T-helper 1 cell treated with Interleukin-12 subunit alpha and Interleukin-12 subunit beta and Interleukin-4 antibody, amounts not matched to agents 30 μg/mL and 1 μg/mL, for 36 hours (primary cell): Measurements from ENCODE around the gene RETREG1.

Experiments
- H3K27ac Mint-ChIP-seq: one replicate; pipeline ENCODE4 v1.8.0; 2021; ENCODE audit warnings: mild to moderate bottlenecking, mixed read lengths
- H3K27me3 Mint-ChIP-seq: one replicate; pipeline ENCODE4 v1.8.0; 2021; ENCODE audit warnings: low read depth, mixed read lengths
- H3K36me3 Mint-ChIP-seq: one replicate; pipeline ENCODE4 v1.8.0; 2021; ENCODE audit warnings: low read depth, mixed read lengths
- H3K4me1 Mint-ChIP-seq: one replicate; pipeline ENCODE4 v1.8.0; 2021; ENCODE audit warnings: low read depth, mixed read lengths
- H3K4me3 Mint-ChIP-seq: one replicate; pipeline ENCODE4 v1.8.0; 2021; ENCODE audit warnings: mild to moderate bottlenecking, moderate library complexity, mixed read lengths
- H3K9me3 Mint-ChIP-seq: one replicate; pipeline ENCODE4 v1.8.0; 2021; ENCODE audit warnings: mixed read lengths

Gene RETREG1

GRCh38 chr5:16467363-16468219, 149.2 kb downstream of the RETREG1 start:
- peak overlapping the region; percentile 92 for H3K27ac Mint-ChIP-seq
- H3K9me3 Mint-ChIP-seq, result no peaks in the 10 kb centered on the region
- peaks cover 34% of the 10 kb centered on the region for H3K36me3 Mint-ChIP-seq
- H3K4me3 Mint-ChIP-seq, result peak overlapping the region; percentile 100
- H3K27me3 Mint-ChIP-seq, result no peaks in the 10 kb centered on the region
- H3K4me1 Mint-ChIP-seq, result peaks cover 40% of the 10 kb centered on the region

- peaks cover 47% of the 10 kb centered on the region for H3K36me3 Mint-ChIP-seq
- H3K4me3 Mint-ChIP-seq, result peak within 1 kb of the TSS; percentile 100
- H3K9me3 Mint-ChIP-seq, result no peaks in the 10 kb centered on the region
- H3K27me3 Mint-ChIP-seq, result no peaks in the 10 kb centered on the region
- H3K27ac Mint-ChIP-seq, result peak within 1 kb of the TSS; percentile 96
- peaks cover 56% of the 10 kb centered on the region for H3K4me1 Mint-ChIP-seq
Observed at GRCh38 chr5:16465544-16466432, 151.0 kb downstream of the RETREG1 start, which contains the start of gene ZNF622. Gene ZNF622 (minus strand): TSS chr5:16465800. CDS start chr5:16465665, 135 bp downstream.

GRCh38 chr5:16464664-16465543, 151.9 kb downstream of the RETREG1 start:
- Mint-ChIP-seq H3K27ac (peak overlapping the region; percentile 96), H3K27me3 (no peaks in the 10 kb centered on the region), H3K9me3 (no peaks in the 10 kb centered on the region), H3K4me1 (peaks cover 62% of the 10 kb centered on the region), H3K4me3 (peak overlapping the region; percentile 100), H3K36me3 (peaks cover 52% of the 10 kb centered on the region)

- peak overlapping the region; percentile 100 for H3K4me3 Mint-ChIP-seq
- no peaks in the 10 kb centered on the region for H3K9me3 Mint-ChIP-seq
- H3K36me3 Mint-ChIP-seq, result peaks cover 56% of the 10 kb centered on the region
- no peaks in the 10 kb centered on the region for H3K27me3 Mint-ChIP-seq
- H3K4me1 Mint-ChIP-seq, result peaks cover 68% of the 10 kb centered on the region
- peak overlapping the region; percentile 96 for H3K27ac Mint-ChIP-seq
Observed at GRCh38 chr5:16464231-16464630, 152.6 kb downstream of the RETREG1 start.

- Mint-ChIP-seq H3K4me3 (peak overlapping the region; percentile 6), H3K27me3 (no peaks in the 10 kb centered on the region), H3K4me1 (peaks cover 63% of the 10 kb centered on the region), H3K36me3 (peaks cover 58% of the 10 kb centered on the region), H3K27ac (no peak overlapping the region), H3K9me3 (no peaks in the 10 kb centered on the region)
Observed at GRCh38 chr5:16461782-16462181, 155.0 kb downstream of the RETREG1 start.

- no peak overlapping the region for H3K27ac Mint-ChIP-seq
- peaks cover 63% of the 10 kb centered on the region for H3K36me3 Mint-ChIP-seq
- H3K27me3 Mint-ChIP-seq, result no peaks in the 10 kb centered on the region
- H3K4me1 Mint-ChIP-seq, result peaks cover 67% of the 10 kb centered on the region
- H3K4me3 Mint-ChIP-seq, result peak overlapping the region; percentile 5
- no peaks in the 10 kb centered on the region for H3K9me3 Mint-ChIP-seq
Observed at GRCh38 chr5:16461026-16461425, 155.8 kb downstream of the RETREG1 start.

GRCh38 chr5:16459451-16459850, 157.3 kb downstream of the RETREG1 start:
- Mint-ChIP-seq H3K4me3 (no peak overlapping the region), H3K9me3 (no peaks in the 10 kb centered on the region), H3K27ac (no peak overlapping the region), H3K36me3 (peaks cover 59% of the 10 kb centered on the region), H3K27me3 (no peaks in the 10 kb centered on the region), H3K4me1 (peaks cover 67% of the 10 kb centered on the region)

- H3K9me3 Mint-ChIP-seq, result no peaks in the 10 kb centered on the region
- H3K27me3 Mint-ChIP-seq, result no peaks in the 10 kb centered on the region
- peaks cover 52% of the 10 kb centered on the region for H3K4me1 Mint-ChIP-seq
- peak overlapping the region; percentile 22 for H3K27ac Mint-ChIP-seq
- no peak overlapping the region for H3K4me3 Mint-ChIP-seq
- H3K36me3 Mint-ChIP-seq, result peaks cover 52% of the 10 kb centered on the region
Observed at GRCh38 chr5:16457853-16458252, 158.9 kb downstream of the RETREG1 start.

GRCh38 chr5:16457451-16457850, 159.3 kb downstream of the RETREG1 start:
- peak overlapping the region; percentile 22 for H3K27ac Mint-ChIP-seq
- H3K36me3 Mint-ChIP-seq, result peaks cover 53% of the 10 kb centered on the region
- no peaks in the 10 kb centered on the region for H3K27me3 Mint-ChIP-seq
- H3K4me3 Mint-ChIP-seq, result no peak overlapping the region
- no peaks in the 10 kb centered on the region for H3K9me3 Mint-ChIP-seq
- peaks cover 50% of the 10 kb centered on the region for H3K4me1 Mint-ChIP-seq

- H3K4me1 Mint-ChIP-seq, result peaks cover 39% of the 10 kb centered on the region
- H3K4me3 Mint-ChIP-seq, result peak overlapping the region; percentile 51
- H3K27ac Mint-ChIP-seq, result peak overlapping the region; percentile 81
- H3K27me3 Mint-ChIP-seq, result no peaks in the 10 kb centered on the region
- no peaks in the 10 kb centered on the region for H3K9me3 Mint-ChIP-seq
- H3K36me3 Mint-ChIP-seq, result peaks cover 49% of the 10 kb centered on the region
Observed at GRCh38 chr5:16456103-16456832, 160.5 kb downstream of the RETREG1 start.

- H3K9me3 Mint-ChIP-seq, result no peaks in the 10 kb centered on the region
- H3K4me3 Mint-ChIP-seq, result peak overlapping the region; percentile 51
- peak overlapping the region; percentile 81 for H3K27ac Mint-ChIP-seq
- H3K4me1 Mint-ChIP-seq, result peaks cover 33% of the 10 kb centered on the region
- H3K27me3 Mint-ChIP-seq, result no peaks in the 10 kb centered on the region
- H3K36me3 Mint-ChIP-seq, result peaks cover 49% of the 10 kb centered on the region
Observed at GRCh38 chr5:16455668-16456067, 161.1 kb downstream of the RETREG1 start.

GRCh38 chr5:16454686-16455085, 162.1 kb downstream of the RETREG1 start:
- H3K4me1 Mint-ChIP-seq, result peaks cover 26% of the 10 kb centered on the region
- H3K27ac Mint-ChIP-seq, result no peak overlapping the region
- H3K27me3 Mint-ChIP-seq, result no peaks in the 10 kb centered on the region
- H3K36me3 Mint-ChIP-seq, result peaks cover 52% of the 10 kb centered on the region
- no peak overlapping the region for H3K4me3 Mint-ChIP-seq
- no peaks in the 10 kb centered on the region for H3K9me3 Mint-ChIP-seq

- Mint-ChIP-seq H3K9me3 (no peaks in the 10 kb centered on the region), H3K27ac (no peak overlapping the region), H3K4me3 (no peak overlapping the region), H3K4me1 (peaks cover 21% of the 10 kb centered on the region), H3K27me3 (no peaks in the 10 kb centered on the region), H3K36me3 (peaks cover 53% of the 10 kb centered on the region)
Observed at GRCh38 chr5:16453609-16454008, 163.2 kb downstream of the RETREG1 start.
